DMS79 (cell line): ENCODE data around the gene ZNF398.

Experiments
- DNase-seq: peaks from one replicate; lab custom pipeline; 2025; lab: John Stamatoyannopoulos, UW

The ZNF398 gene

GRCh38 chr7:149196151-149196704 is 49.0 kb downstream of the ZNF398 start:
- no peak for DNase-seq

- DNase-seq = no peak
Measured at GRCh38 chr7:149196705-149197171, 49.5 kb downstream of the ZNF398 start.

- DNase-seq = no peak
Measured at GRCh38 chr7:149197675-149198074, 50.4 kb downstream of the ZNF398 start.

- DNase-seq = no peak
Measured at GRCh38 chr7:149198161-149198816, 51.0 kb downstream of the ZNF398 start.

- DNase-seq = no peak
Measured at GRCh38 chr7:149199234-149199995, 52.2 kb downstream of the ZNF398 start.

- DNase-seq = no peak
Measured at GRCh38 chr7:149202831-149203231, 55.6 kb downstream of the ZNF398 start.

GRCh38 chr7:149205690-149206381 is 58.6 kb downstream of the ZNF398 start:
- DNase-seq = no peak

- no peak for DNase-seq
Measured at GRCh38 chr7:149207324-149208035, 60.2 kb downstream of the ZNF398 start.

GRCh38 chr7:149209518-149210269 is 62.4 kb downstream of the ZNF398 start:
- no peak for DNase-seq

- DNase-seq = no peak
Measured at GRCh38 chr7:149210551-149210950, 63.3 kb downstream of the ZNF398 start.

- no peak for DNase-seq
Measured at GRCh38 chr7:149214020-149214720, 66.9 kb downstream of the ZNF398 start.

- DNase-seq = no peak
Measured at GRCh38 chr7:149216402-149216801, 69.1 kb downstream of the ZNF398 start.

- no peak for DNase-seq
Measured at GRCh38 chr7:149217570-149217969, 70.3 kb downstream of the ZNF398 start.

- DNase-seq = no peak
Measured at GRCh38 chr7:149218469-149219420, 71.5 kb downstream of the ZNF398 start.

GRCh38 chr7:149220534-149220933 is 73.3 kb downstream of the ZNF398 start:
- no peak for DNase-seq

GRCh38 chr7:149223176-149223575 is 75.9 kb downstream of the ZNF398 start:
- DNase-seq = no peak

GRCh38 chr7:149223761-149224160 is 76.5 kb downstream of the ZNF398 start:
- DNase-seq = no peak

GRCh38 chr7:149224352-149224751 is 77.1 kb downstream of the ZNF398 start:
- DNase-seq = no peak

GRCh38 chr7:149225106-149225505 is 77.9 kb downstream of the ZNF398 start:
- DNase-seq = no peak
